Stimulated activated CD8-positive, alpha-beta memory T cell treated with anti-CD3 and anti-CD28 coated beads, Interleukin-12 subunit alpha, Interleukin-12 subunit beta, amount 100 ng/mL, for 4 hours (primary cell): Measurements from ENCODE around the gene SAP30.

ENCODE experiments used
- DNase-seq: peaks from one replicate; pipeline ENCODE4 v3.0.0-alpha.2; 2020; ENCODE audit warnings: low read depth

The SAP30 gene

GRCh38 chr4:173415092-173415491, 44.3 kb downstream of the SAP30 start:
- no peak for DNase-seq

GRCh38 chr4:173415885-173416653, 45.3 kb downstream of the SAP30 start:
- no peak for DNase-seq

DNA sequence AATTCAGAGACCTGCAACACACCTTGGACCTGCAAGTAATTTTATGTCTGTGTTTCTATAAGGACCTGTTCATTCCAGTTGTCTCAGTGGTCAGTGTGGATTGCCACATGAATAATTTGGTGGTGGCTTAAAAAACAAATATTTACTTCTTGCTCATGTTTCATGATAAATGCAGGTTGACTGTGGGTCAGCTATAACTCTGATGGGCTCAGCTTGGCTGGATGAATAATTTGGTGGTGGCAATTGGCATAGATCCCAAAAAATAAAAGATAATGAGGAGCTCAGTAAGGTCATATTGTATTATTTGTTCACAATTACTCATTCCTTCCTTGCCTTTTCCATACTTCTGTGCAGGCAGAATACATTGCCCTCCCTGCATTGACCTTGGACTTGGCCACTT, 47.1 kb downstream of the SAP30 start:
- no peak for DNase-seq

DNA sequence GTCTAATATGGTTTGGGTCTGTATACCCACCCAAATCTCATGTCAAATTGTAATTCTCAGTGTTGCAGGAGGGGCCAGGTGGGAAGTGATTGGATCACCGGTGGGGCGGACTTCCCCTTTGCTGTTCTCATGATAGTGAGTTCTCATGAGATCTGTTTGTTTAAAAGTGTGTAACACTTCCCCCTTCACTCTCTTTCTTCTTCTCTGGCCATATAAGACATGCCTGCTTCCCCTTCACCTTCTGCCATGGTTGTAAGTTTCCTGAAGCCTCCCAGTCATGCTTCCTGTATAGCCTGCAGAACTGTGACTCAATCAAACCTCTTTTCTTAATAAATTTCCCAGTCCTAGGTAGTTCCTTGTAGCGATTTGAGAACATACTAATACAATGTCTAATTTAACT, 47.9 kb downstream of the SAP30 start:
- no peak for DNase-seq

GRCh38 chr4:173420324-173420752, 49.6 kb downstream of the SAP30 start:
- no peak for DNase-seq

DNA sequence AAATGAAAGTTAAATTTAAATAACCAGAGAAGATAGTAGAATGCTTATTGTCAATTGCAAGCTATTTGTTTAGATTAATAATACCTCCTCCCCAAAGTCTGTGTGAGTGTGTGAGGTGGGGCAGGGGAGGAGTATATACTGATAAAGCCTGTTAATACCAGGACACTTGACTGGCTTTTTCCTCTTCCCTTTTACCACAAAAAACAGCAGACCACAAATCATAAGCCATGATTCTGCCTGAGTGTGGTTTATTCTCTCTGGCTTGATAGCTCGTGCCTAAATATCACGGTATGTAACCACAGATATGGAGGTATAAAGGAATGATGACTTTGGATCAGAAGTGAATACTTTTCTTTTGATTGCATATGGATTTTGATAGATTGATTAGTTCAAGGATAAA, 50.0 kb downstream of the SAP30 start:
- no peak for DNase-seq

GRCh38 chr4:173424899-173425805, 54.4 kb downstream of the SAP30 start:
- no peak for DNase-seq

DNA sequence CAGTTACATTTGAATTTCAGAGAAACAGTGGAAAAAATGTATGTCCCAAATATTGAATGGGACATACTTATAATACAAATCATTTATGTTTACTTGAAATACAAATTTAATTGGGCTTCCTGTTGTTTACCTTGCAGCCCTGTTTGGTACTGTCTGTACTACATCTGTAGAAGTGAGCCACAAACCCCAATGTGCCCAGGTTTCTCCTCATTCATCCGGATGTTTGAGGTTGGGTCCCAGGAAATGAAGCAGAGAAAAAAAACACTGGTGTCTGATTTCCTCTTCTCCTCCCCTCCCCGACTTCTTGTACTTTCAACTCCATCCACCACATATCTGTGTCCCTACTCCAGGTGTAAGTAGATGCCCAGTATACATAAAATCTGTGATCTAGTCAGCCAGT, 55.3 kb downstream of the SAP30 start:
- no peak for DNase-seq
